Neural progenitor cell (in vitro differentiated cells): ENCODE measurements around the gene NR2F1-AS1.

Experiments
- EZH2 ChIP-seq: fragments of 200-600 bp; sonication (generic); IDR thresholded peaks from 2 replicates; pipeline ENCODE4 v1.6.1; 2017; ENCODE audit warnings: antibody characterized with exemption, mild to moderate bottlenecking, moderate library complexity
- EZH2phosphoT487 ChIP-seq: fragments of 200-600 bp; sonication (generic); IDR thresholded peaks from 2 replicates; pipeline ENCODE4 v1.6.1; 2017; ENCODE audit warnings: antibody characterized with exemption
- TF ChIP-seq, protein P1 (sequence below): fragments of 200-600 bp; sonication (generic); IDR thresholded peaks from 2 replicates; pipeline ENCODE4 v1.5.1; 2017; ENCODE audit warnings: antibody characterized with exemption, mild to moderate bottlenecking

DNA sequence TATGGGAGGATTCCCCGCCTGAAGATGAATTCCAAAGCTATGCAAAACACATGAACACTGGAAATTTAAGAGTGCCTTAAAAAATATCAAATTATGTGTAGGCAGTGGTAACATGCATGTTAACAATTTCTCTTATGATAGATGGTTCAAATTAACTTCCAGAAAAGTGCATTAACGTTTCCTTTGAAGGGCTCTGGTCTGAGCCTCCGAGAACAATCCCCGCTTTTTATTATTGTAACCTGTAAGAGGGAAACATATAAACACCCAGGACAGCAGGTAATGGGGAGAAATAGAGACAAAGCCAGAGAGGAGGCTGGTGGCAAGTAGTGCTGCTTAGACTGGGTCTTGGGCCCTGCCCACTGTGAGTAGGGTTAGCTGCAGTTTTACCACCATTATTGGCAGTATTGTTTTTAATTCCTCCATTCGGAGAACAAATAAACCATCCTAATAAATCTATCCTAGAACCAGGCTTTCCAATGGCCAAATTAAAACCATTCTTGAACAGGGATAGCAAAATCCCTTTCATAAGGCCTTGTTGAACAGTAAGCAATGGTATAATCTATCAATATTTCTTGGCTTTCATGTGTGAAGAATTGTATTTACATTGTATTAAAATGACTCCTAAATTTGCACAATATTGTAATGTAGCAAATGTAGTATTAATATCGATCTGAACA is 8.3 kb upstream of the NR2F1-AS1 start:
- TF ChIP-seq, protein P1, sequence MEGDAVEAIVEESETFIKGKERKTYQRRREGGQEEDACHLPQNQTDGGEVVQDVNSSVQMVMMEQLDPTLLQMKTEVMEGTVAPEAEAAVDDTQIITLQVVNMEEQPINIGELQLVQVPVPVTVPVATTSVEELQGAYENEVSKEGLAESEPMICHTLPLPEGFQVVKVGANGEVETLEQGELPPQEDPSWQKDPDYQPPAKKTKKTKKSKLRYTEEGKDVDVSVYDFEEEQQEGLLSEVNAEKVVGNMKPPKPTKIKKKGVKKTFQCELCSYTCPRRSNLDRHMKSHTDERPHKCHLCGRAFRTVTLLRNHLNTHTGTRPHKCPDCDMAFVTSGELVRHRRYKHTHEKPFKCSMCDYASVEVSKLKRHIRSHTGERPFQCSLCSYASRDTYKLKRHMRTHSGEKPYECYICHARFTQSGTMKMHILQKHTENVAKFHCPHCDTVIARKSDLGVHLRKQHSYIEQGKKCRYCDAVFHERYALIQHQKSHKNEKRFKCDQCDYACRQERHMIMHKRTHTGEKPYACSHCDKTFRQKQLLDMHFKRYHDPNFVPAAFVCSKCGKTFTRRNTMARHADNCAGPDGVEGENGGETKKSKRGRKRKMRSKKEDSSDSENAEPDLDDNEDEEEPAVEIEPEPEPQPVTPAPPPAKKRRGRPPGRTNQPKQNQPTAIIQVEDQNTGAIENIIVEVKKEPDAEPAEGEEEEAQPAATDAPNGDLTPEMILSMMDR, result no peak
- no peak for TF ChIP-seq EZH2
- TF ChIP-seq EZH2phosphoT487, result peak; percentile 5
